NAMALWA (cell line): ENCODE data around the gene PRRC2B.
"Not testable (repeated sequence)": the region's sequence is repeated elsewhere in the genome, so short reads cannot be mapped to it uniquely, and the experiment has no call there.

Experiments
- DNase-seq: peaks from one replicate; pipeline ENCODE4 v3.0.0-alpha.2; 2015; ENCODE audit warnings: low spot score

The PRRC2B gene

GRCh38 chr9:131434673-131435072 is 40.8 kb downstream of the PRRC2B start:
- DNase-seq: no peak

GRCh38 chr9:131436376-131436775 is 42.5 kb downstream of the PRRC2B start:
- no peak for DNase-seq

- DNase-seq: no peak
Measured at GRCh38 chr9:131436865-131437271, 43.0 kb downstream of the PRRC2B start.

GRCh38 chr9:131438190-131438589 is 44.3 kb downstream of the PRRC2B start:
- no peak for DNase-seq

GRCh38 chr9:131439224-131439623 is 45.3 kb downstream of the PRRC2B start:
- DNase-seq: no peak

- DNase-seq: peak; percentile 42
Measured at GRCh38 chr9:131441441-131441840, 47.6 kb downstream of the PRRC2B start.

- no peak for DNase-seq
Measured at GRCh38 chr9:131442351-131442750, 48.5 kb downstream of the PRRC2B start.

- DNase-seq: no peak
Measured at GRCh38 chr9:131443648-131444047, 49.8 kb downstream of the PRRC2B start.

- no peak for DNase-seq
Measured at GRCh38 chr9:131446276-131446675, 52.4 kb downstream of the PRRC2B start.

GRCh38 chr9:131447148-131447547 is 53.3 kb downstream of the PRRC2B start:
- no peak for DNase-seq

GRCh38 chr9:131447600-131447999 is 53.7 kb downstream of the PRRC2B start:
- no peak for DNase-seq

GRCh38 chr9:131448818-131449217 is 54.9 kb downstream of the PRRC2B start:
- no peak for DNase-seq

GRCh38 chr9:131449276-131449675 is 55.4 kb downstream of the PRRC2B start:
- DNase-seq: no peak

GRCh38 chr9:131454028-131454427 is 60.1 kb downstream of the PRRC2B start:
- no peak for DNase-seq

GRCh38 chr9:131455655-131456054 is 61.8 kb downstream of the PRRC2B start:
- not testable (repeated sequence) for DNase-seq

GRCh38 chr9:131457746-131458145 is 63.9 kb downstream of the PRRC2B start:
- DNase-seq: no peak

GRCh38 chr9:131459056-131459455 is 65.2 kb downstream of the PRRC2B start:
- DNase-seq: no peak

GRCh38 chr9:131461166-131461565 is 67.3 kb downstream of the PRRC2B start:
- no peak for DNase-seq

- no peak for DNase-seq
Measured at GRCh38 chr9:131464354-131465000, 70.6 kb downstream of the PRRC2B start.

- no peak for DNase-seq
Measured at GRCh38 chr9:131465401-131465800, 71.5 kb downstream of the PRRC2B start.

GRCh38 chr9:131467214-131467935 is 73.5 kb downstream of the PRRC2B start:
- DNase-seq: no peak

- no peak for DNase-seq
Measured at GRCh38 chr9:131468031-131468430, 74.1 kb downstream of the PRRC2B start.

- no peak for DNase-seq
Measured at GRCh38 chr9:131469356-131469755, 75.5 kb downstream of the PRRC2B start.

GRCh38 chr9:131469951-131470350 is 76.1 kb downstream of the PRRC2B start:
- DNase-seq: no peak
